Hepatocyte (in vitro differentiated cells): Measurements from ENCODE around the gene SMAD3.

ENCODE experiments used
- EZH2 ChIP-seq: fragments of 200-600 bp; sonication (generic); IDR thresholded peaks from 2 replicates; pipeline ENCODE4 v1.6.1; 2016; ENCODE audit warnings: antibody characterized with exemption, mild to moderate bottlenecking, borderline replicate concordance
- TF ChIP-seq, protein P1 (sequence below): fragments of 200-600 bp; sonication (generic); IDR thresholded peaks from 2 replicates; pipeline ENCODE4 v1.5.1; 2016; ENCODE audit warnings: antibody characterized with exemption, mild to moderate bottlenecking; ENCODE audit not compliant: poor library complexity

DNA sequence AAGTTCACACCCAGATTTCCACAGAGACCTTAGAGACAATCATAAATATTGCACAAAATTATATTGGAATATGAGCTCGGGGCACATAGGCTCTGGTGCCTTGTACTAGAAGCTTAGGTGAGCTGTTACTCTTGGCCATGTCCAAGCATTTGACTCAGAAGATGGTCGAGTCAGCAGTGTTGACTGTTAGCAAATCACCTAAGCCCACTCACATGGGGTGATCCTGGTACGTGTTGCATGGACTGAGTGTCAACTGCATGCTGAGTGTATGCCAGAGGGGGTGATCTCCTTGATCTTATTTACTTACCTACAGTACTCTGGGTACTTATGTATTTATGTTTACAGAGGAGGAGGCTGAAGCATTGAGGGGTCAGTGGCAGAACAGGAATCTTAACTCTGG, 14.0 kb downstream of the SMAD3 start:
- TF ChIP-seq EZH2: no peak
- TF ChIP-seq, protein P1, sequence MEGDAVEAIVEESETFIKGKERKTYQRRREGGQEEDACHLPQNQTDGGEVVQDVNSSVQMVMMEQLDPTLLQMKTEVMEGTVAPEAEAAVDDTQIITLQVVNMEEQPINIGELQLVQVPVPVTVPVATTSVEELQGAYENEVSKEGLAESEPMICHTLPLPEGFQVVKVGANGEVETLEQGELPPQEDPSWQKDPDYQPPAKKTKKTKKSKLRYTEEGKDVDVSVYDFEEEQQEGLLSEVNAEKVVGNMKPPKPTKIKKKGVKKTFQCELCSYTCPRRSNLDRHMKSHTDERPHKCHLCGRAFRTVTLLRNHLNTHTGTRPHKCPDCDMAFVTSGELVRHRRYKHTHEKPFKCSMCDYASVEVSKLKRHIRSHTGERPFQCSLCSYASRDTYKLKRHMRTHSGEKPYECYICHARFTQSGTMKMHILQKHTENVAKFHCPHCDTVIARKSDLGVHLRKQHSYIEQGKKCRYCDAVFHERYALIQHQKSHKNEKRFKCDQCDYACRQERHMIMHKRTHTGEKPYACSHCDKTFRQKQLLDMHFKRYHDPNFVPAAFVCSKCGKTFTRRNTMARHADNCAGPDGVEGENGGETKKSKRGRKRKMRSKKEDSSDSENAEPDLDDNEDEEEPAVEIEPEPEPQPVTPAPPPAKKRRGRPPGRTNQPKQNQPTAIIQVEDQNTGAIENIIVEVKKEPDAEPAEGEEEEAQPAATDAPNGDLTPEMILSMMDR: no peak
